ENCODE results near the gene RNF225. TPM values are rescaled to one million over a fixed set of nuclear protein-coding genes. Genes with fewer than 3 reads are reported as not detected.

Gene RNF225
- total and polyA plus RNA-seq, 9 of the 15 experiments (the other 6 are each of a cell fraction or from before 2014, with no cell fraction given), result 0.33 TPM; not detected in 8

- TF ChIP-seq C11orf30 (IDR thresholded peaks at IDR 0.05; ENCODE audit: low read depth), result peak; percentile 83
- TF ChIP-seq RBFOX2 (IDR thresholded peaks at IDR 0.05; ENCODE audit: low read depth, low read length), result peak; percentile 97
- peak; percentile 57 for TF ChIP-seq ERF (CRISPR knock-in tag; IDR thresholded peaks at IDR 0.05)
- no peak for TF ChIP-seq POLR3A (IDR thresholded peaks at IDR 0.05; ENCODE audit: borderline replicate concordance, extremely low read depth, insufficient read depth, insufficient read length)
- TF ChIP-seq MAFF (IDR thresholded peaks at IDR 0.05; ENCODE audit: low read length), result no peak
- no peak for TF ChIP-seq POU5F1 (IDR thresholded peaks at IDR 0.05; ENCODE audit: borderline replicate concordance, low read depth, low read length, partially characterized antibody)
- peak; percentile 72 to 84 for TF ChIP-seq MAZ (CRISPR knock-in tag; conservative IDR thresholded peaks at IDR 0.05 in 1 of 2, IDR thresholded peaks at IDR 0.05 in 1 of 2)
- no peak; the same call in 1 of the 2 replicates for TF ChIP-seq RNF2 (IDR thresholded peaks at IDR 0.05)
- 0 out of 2 replicates have a peak, but pooled peaks have one; percentile 28 for TF ChIP-seq ZNF395 (CRISPR knock-in tag; IDR thresholded peaks at IDR 0.05)
- TF ChIP-seq ZNF695 (CRISPR knock-in tag; IDR thresholded peaks at IDR 0.05), result no peak
- no peak for TF ChIP-seq GTF2A2 (tag; IDR thresholded peaks at IDR 0.05)
- no peak for TF ChIP-seq PHB2 (IDR thresholded peaks at IDR 0.05; ENCODE audit: low read depth)
- no peak for TF ChIP-seq ZNF197 (CRISPR knock-in tag; IDR thresholded peaks at IDR 0.05; ENCODE audit: low read depth)
- TF ChIP-seq HOXB6 (CRISPR knock-in tag; IDR thresholded peaks at IDR 0.05; ENCODE audit: borderline replicate concordance), result no peak
- TF ChIP-seq PRPF4 (IDR thresholded peaks at IDR 0.05; ENCODE audit: insufficient read depth, low read depth, low read length, poor library complexity, severe bottlenecking), result peak; percentile 17
- no peak for TF ChIP-seq MEF2D (tag; conservative IDR thresholded peaks at IDR 0.05; ENCODE audit: low read depth)
- peak; percentile 84 for TF ChIP-seq SAFB (IDR thresholded peaks at IDR 0.05; ENCODE audit: borderline replicate concordance, low read depth, low read length)
- TF ChIP-seq XRCC5 (IDR thresholded peaks at IDR 0.05; ENCODE audit: low read depth, low read length), result no peak; the same call in 1 of the 2 replicates
- TF ChIP-seq SNRNP70 (optimal IDR thresholded peaks at IDR 0.05; ENCODE audit: low read depth, low read length), result no peak
- peak; percentile 85; the same call in 1 of the 2 replicates for TF ChIP-seq TFAP4 (CRISPR knock-in tag; IDR thresholded peaks at IDR 0.05; ENCODE audit: borderline replicate concordance)
- peak; percentile 79 to 88 for TF ChIP-seq MNT (conservative IDR thresholded peaks at IDR 0.05)
- TF ChIP-seq FOXK1 (CRISPR knock-in tag; IDR thresholded peaks at IDR 0.05; ENCODE audit: borderline replicate concordance), result no peak
- TF ChIP-seq FIP1L1 (IDR thresholded peaks at IDR 0.05; ENCODE audit: low read depth, low read length, poor library complexity, severe bottlenecking), result peak; percentile 72
Measured at GRCh38 chr19:58400916-58401839, 5.7 kb downstream of the RNF225 start (continued).
